Liver (tissue), 9 donors: ENCODE results near the gene NOC4L. TPM values are rescaled to one million over a fixed set of nuclear protein-coding genes. Genes with fewer than 3 reads are reported as not detected.

Experiments
- DNase-seq: peaks from one replicate; pipeline ENCODE4 v3.0.0-alpha.2; 2017; ENCODE audit warnings: low spot score
- H3K27ac ChIP-seq, 2 donors: one replicate each; pipeline ENCODE4 v1.7.0; 2013; ENCODE audit warnings: inconsistent platforms in 2 of 2, low read length in 2 of 2, control low read depth in 1 of 2, low read depth in 1 of 2, mild to moderate bottlenecking in 1 of 2
- H3K27me3 ChIP-seq, 4 donors: one replicate each; pipeline versions ENCODE4 v1.6.1 to v1.7.0; 2013; ENCODE audit warnings: low read length in 3 of 4, inconsistent platforms in 1 of 4, mild to moderate bottlenecking in 1 of 4, moderate library complexity in 1 of 4; ENCODE audit not compliant: control insufficient read depth in 4 of 4, insufficient read depth in 4 of 4
- H3K36me3 ChIP-seq, 4 donors: one replicate each; pipeline versions ENCODE4 v1.6.1 to v1.7.0; 2013; ENCODE audit warnings: low read length in 3 of 4, mild to moderate bottlenecking in 3 of 4, low read depth in 1 of 4, moderate library complexity in 1 of 4; ENCODE audit not compliant: control insufficient read depth in 4 of 4, insufficient read depth in 3 of 4
- H3K4me1 ChIP-seq, 4 donors: one replicate each; pipeline versions ENCODE4 v1.6.1 to v1.7.0; 2013; ENCODE audit warnings: low read length in 3 of 4, mild to moderate bottlenecking in 3 of 4, moderate library complexity in 1 of 4; ENCODE audit not compliant: control insufficient read depth in 4 of 4, insufficient read depth in 4 of 4
- H3K4me3 ChIP-seq, 3 donors: one replicate each; pipeline versions ENCODE4 v1.6.1 to v1.7.0; 2013; ENCODE audit warnings: low read length in 3 of 3, control low read depth in 1 of 3, low read depth in 1 of 3, mild to moderate bottlenecking in 1 of 3
- H3K9ac ChIP-seq, 2 donors: one replicate each; pipeline ENCODE4 v1.7.0; 2013; ENCODE audit warnings: low read length in 2 of 2, mild to moderate bottlenecking in 2 of 2, moderate library complexity in 2 of 2, control low read depth in 1 of 2, low read depth in 1 of 2
- H3K9me3 ChIP-seq, 4 donors: one replicate each; pipeline versions ENCODE4 v1.6.1 to v1.7.0; 2013; ENCODE audit warnings: low read length in 3 of 4; ENCODE audit not compliant: control insufficient read depth in 4 of 4
- ATF3 ChIP-seq: IDR thresholded peaks from 2 replicates; pipeline ENCODE4 v1.6.1; 2016; ENCODE audit warnings: antibody characterized with exemption
- CTCF ChIP-seq: fragments of 150-350 bp; IDR thresholded peaks from 2 replicates; pipeline ENCODE4 v1.5.1; 2017; ENCODE audit warnings: improper control_type of control experiment, low read depth, low read length; ENCODE audit not compliant: missing input control
- EGR1 ChIP-seq, 2 donors: IDR thresholded peaks; 2 replicates each; pipeline ENCODE4 v1.6.1; 2016 to 2018; ENCODE audit warnings: antibody characterized with exemption in 2 of 2, low read depth in 2 of 2
- HNF4A ChIP-seq, 2 donors: conservative IDR thresholded peaks; 2 replicates each; pipeline ENCODE4 v1.6.1; 2016; ENCODE audit warnings: antibody characterized with exemption in 2 of 2, mild to moderate bottlenecking in 2 of 2
- HNF4G ChIP-seq: IDR thresholded peaks from 2 replicates; pipeline ENCODE4 v1.6.1; 2016; ENCODE audit warnings: antibody characterized with exemption
- NR2F2 ChIP-seq: IDR thresholded peaks from 2 replicates; pipeline ENCODE4 v1.6.1; 2016; ENCODE audit warnings: antibody characterized with exemption
- REST ChIP-seq: IDR thresholded peaks from 2 replicates; pipeline ENCODE4 v1.6.1; 2016; ENCODE audit warnings: antibody characterized with exemption, mild to moderate bottlenecking
- RXRA ChIP-seq, 2 donors: IDR thresholded peaks; 2 replicates each; pipeline ENCODE4 v1.6.1; 2017 to 2018; ENCODE audit warnings: antibody characterized with exemption in 2 of 2, mild to moderate bottlenecking in 1 of 2
- YY1 ChIP-seq: IDR thresholded peaks from 2 replicates; pipeline ENCODE4 v1.6.1; 2016; ENCODE audit warnings: antibody characterized with exemption, mild to moderate bottlenecking
- ZBTB33 ChIP-seq: IDR thresholded peaks from 2 replicates; pipeline ENCODE4 v1.6.1; 2016; ENCODE audit warnings: antibody characterized with exemption
- WGBS: extraction: QIAGEN DNeasy Blood & Tissue Kit; methylation state at CpG from one replicate; pipeline ENCODE4 v1.1.7; 2013; 5-methylcytosine and 5-hydroxymethylcytosine counted together
- polyA plus RNA-seq, 2 donors: library from polyadenylated mRNA; stranded (reverse) in 1 of 2; unstranded in 1 of 2; fragments of 200-250 nt in 1 of 2; fragments of >200 nt in 1 of 2; fragmentation: Nextera tagmentation in 1 of 2; extraction: Ambion mirVana in 1 of 2; gene quantifications; one replicate each; pipeline versions ENCODE4 v1.2.1 to v1.2.3, GENCODE V29; 2013 to 2015
- total RNA-seq, 2 donors: library from RNA; depleted of rRNA; stranded (reverse); fragments of >200 nt; gene quantifications; one replicate each; pipeline ENCODE4 v1.2.3, GENCODE V29; 2014
- donor health status: healthy.
- donor health status: healthy.
- donor health status: healthy.
- donor health status: healthy.
- donor health status: healthy.

NOC4L gene
- total and polyA plus RNA-seq, 4 donors = 6.4 to 11.6 (median 8.4) TPM

- TF ChIP-seq ATF3 = no peak
- no peak for TF ChIP-seq ZBTB33
- TF ChIP-seq EGR1 (IDR thresholded peaks at IDR 0.05; ENCODE audit: low read depth in 2 of 2) = no peak
- no peak for TF ChIP-seq NR2F2
- no peak for TF ChIP-seq RXRA (IDR thresholded peaks at IDR 0.05)
Observed at GRCh38 chr12:132168311-132169031, 24.2 kb downstream of the NOC4L start (continued).

GRCh38 chr12:132169376-132169775 is 25.1 kb downstream of the NOC4L start:
- WGBS = 78% methylated on average over 17 of the region's 17 CpGs
- TF ChIP-seq NR2F2 (no peak), ATF3 (no peak), CTCF (no peak), REST (no peak), HNF4A (conservative IDR thresholded peaks at IDR 0.05) (no peak), ZBTB33 (no peak), HNF4G (no peak), YY1 (no peak), RXRA (IDR thresholded peaks at IDR 0.05) (no peak)
- Histone ChIP-seq H3K27me3 (peaks cover 0 to 10% (median 0%) of the 10 kb centered on the region in 4 donors), H3K9ac (no peak overlapping the region), H3K9me3 (no peaks in the 10 kb centered on the region), H3K36me3 (no peaks in the 10 kb centered on the region), H3K4me1 (no peaks in the 10 kb centered on the region), H3K4me3 (no peak overlapping the region), H3K27ac (no peak overlapping the region)
- DNase-seq = no peak
